HG02852 (cell line): Measurements from ENCODE around the gene ARMC9.
A peak's percentile ranks its signal among the peaks of the same experiment; 100 is the strongest.
"Not testable (repeated sequence)": the region's sequence is repeated elsewhere in the genome, so short reads cannot be mapped to it uniquely, and the experiment has no call there.

ENCODE experiments used
- ATAC-seq: cut with Tn5 transposase; IDR thresholded peaks from one replicate; pipeline ENCODE4 v1.9.1; 2021; ENCODE audit warnings: mild to moderate bottlenecking, moderate library complexity; ENCODE audit not compliant: unreplicated experiment

The ARMC9 gene

DNA sequence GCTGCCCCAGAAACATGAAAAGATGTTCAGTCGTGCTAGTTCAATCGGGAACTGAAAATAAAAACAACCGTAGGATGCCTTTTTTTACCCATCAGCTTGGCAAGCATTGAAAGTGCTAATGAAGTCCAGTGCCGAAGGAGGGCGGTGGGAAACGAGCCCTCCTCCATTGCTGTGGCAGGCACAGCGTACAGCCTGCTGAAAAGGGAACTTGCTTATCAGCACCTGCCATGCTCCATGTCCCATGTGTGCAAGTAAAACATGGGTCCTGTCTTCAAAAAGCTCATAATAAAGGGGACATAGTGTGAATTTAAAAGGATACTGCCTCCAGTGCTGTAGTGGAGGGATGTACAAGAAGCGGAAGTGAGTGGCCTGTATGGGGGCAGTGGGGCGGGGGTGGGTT is 82.4 kb downstream of the ARMC9 start:
- no peak for ATAC-seq

DNA sequence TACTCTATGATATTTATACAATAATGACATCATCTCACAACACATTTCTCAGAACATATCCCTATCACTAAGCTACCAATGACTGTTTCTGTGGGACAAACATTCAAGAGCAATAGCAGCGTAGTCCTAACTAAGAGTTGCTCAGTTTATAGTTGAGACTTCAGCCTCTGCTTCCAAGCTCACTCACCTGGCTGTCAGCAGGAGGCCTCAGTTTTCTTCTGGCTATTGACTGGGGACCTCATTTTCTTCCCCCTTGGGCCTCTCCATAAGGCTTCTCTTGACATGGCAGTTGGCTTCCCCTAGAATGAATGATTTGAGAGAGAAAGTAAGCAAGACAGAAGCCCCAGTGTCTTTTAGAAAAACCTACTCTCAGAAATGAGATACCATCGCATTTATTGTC is 85.9 kb downstream of the ARMC9 start:
- no peak for ATAC-seq

DNA sequence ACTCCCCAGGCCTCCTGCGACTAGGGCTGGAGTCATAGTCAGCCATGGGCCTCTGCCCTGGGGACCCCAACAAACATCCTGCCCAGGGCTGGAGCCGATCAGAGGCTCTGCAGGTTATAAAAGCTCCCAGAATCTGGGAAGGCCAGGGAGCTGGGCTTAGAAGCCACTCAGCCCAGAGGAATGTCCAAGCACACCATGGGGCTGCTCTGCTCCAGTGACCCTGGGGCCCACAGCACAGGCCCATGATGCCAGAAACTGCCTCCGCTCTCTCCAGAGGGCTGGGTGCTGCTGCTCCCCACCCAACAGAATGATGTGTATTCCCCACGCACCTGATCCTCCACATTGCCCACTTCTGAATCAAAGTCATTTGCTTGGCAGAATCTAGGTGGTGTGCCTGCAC is 88.5 kb downstream of the ARMC9 start:
- ATAC-seq = no peak

DNA sequence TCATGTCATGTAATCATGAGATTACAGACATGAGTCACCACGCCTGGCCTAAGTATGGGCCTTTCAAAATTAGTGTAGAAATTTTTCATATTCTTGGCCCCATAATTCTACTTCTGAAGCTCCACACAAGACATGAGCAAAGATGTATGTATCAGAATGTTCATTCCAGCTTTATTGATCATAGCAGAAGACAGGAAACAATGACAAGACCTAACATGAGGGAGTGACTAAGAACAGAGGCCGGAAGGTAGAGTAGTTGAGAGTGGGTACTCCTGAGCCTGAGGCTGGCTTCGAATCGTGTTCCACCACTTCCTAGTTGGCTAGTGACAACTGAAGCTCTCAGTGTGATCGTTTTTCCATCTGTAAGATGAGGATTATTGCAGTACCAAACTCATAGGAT is 89.3 kb downstream of the ARMC9 start:
- ATAC-seq = no peak

DNA sequence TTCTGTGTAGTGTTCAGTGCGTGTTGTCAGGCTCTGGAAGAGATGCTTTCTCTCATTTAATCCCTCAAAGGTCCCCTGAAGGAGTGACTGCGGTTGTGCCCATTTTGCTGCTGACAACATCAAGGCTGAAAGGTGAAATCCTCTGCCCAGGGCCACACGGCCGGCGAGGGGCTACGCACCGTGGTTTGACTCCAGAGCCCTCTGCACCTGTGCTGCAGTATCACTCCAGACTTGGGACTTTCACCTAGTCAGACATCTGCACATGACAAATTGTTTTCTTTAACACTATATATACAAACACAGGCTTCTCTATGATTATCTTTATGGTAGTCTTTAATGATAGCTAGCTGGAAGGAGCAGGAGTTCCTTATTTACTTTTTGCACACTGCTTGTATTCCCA is 90.2 kb downstream of the ARMC9 start:
- ATAC-seq = no peak

DNA sequence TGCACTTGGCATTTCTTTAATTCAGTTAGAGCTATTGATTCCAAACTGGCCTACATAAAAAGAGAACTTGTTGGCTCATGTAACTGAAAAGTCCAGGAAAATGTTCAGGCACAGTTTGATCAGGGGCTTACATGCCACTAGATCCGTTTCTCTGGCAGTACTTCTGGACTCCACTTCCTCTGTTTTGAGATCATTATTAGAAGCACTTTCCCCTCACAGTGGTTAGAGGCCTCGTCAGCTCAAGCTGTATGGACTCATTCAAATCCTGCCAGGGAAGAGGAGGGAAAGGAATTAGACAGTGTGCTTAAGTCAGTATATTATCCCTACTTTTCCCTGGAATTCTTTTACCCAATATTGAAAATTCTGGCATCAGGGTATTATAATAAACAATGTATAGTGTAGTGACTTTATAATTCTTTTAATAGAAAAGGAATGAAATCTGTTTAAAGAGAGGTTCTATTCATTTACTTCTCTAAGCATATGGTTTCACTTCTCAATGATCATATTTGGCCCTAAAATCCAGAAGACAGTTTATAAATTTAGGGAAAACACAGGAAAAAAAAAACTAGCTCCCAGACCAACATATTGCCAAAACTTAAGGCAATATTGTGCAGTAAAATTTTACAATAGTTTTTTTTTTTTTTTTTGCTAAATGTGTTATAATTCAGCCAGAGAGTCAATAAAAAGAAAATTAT is 92.0 kb downstream of the ARMC9 start:
- no peak for ATAC-seq

DNA sequence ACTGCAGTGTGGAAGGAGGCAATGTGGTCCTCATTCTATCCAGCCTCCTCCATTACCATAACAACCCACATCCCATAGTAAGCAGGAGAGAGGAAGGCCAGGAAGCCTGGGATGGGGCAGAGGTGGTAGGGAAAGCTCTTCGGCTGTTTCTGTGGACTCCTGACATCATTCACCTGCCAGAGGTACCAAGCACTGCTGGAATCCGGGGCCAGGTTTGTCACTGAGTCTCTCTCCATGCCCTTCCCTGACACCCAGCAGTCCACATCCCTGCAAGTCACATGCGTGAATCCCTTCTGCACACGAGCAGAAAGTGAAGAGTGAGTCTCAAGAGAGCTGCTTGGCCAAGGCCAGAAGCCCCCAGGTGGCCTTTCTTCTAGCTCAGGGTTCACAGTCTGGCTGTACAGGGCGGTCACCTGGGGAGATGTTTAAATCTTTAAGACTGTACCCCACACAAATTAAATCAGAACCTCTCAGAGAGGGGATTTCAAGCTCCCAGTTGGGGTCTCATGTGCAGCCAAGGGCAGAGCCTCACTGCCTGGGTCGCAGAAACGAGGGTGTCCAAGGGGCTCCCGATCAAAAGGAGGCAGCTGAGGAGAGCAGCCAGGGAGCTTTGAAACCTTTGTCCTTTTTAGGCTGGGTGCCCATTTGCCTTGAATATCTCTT is 94.2 kb downstream of the ARMC9 start:
- no peak for ATAC-seq

DNA sequence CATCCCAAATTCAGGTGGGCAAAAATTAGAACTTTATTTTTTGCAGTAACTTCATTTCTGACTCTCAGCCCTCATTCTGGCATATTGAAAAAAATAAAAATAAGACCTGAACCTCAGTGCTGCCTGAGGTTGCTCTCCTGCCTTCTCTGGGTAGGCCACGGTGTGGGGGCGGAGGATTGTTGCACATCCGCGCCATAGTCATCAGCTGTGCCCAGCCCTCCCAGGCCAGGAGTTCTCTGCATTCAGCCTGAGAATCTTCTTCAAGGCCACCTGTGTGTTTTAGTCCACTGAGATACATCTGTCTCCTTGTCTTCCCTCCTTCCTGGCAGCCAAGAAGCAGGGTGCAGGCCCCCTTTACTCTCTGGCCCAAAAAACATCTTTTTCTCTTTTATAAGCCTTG is 94.7 kb downstream of the ARMC9 start:
- ATAC-seq = no peak

DNA sequence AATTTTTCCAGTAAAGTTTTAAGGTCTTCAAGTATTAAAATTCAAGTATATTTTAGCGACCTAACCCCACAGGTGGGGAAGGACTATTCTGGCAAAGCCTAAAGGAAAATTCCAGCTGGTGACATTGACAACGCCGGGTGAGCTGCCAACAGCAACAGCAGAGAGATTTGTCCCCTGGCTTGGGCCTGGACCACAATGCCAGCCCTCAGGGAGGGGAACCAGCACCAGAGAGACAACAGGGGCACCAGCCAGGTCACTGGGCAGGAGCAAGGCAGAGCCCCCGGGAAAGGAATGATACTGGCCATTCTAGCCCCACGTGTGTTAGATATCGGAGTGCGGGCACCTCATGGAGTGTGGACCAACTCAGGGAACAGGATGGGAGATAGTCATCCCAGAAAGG is 95.7 kb downstream of the ARMC9 start:
- ATAC-seq = no peak

DNA sequence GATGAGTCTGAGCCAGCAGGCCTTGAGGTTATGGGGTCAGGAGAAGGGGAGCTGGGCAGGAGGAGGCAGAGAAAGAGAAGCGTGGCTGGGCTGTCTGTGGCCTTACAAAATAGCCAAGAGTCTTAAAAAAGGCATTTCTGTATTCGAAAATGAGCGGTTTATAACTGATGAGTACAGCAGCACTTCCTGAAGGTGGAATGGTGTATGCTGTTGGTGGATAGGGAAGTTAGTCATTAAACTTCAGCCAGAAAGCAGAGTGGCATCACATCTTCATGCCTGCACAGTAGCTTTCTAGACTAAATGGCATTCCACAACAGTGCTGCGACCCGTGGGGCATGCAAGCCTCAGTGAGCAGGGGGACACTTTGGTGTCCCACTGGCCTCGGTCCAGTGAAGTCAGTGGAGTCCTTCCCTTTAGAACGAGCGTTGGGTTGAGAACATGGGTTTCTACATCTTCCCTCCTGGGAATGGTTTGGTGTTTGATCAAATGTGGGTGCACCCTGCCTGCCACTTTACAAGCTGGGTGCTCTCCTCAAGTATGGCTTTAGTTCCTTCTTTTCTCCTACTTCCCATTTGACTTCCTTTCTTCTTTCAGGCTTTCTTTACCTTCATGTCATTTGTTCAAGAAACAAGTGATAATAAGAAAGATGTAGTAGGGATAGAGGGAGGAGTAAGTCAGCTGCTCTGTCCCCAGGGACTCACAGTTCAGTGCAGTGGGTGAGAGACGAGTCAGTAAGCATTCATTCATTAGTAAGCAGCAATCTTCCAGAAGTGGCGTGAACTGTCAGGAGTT is 96.3 kb downstream of the ARMC9 start:
- ATAC-seq = no peak

DNA sequence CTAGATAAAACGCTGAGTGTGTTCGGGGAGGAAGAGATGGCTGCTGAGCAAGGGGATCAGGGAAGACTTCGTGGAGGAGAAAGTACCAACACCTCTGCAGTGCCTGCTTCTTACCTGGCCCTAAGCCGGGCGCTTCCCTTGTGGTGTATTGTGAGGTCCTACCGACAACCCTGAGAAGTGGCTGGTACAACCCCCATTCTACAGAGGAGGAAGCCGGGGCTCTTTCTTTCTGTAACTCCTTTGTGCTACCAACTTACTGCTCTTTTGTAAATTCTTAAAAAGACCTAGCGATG is 96.9 kb downstream of the ARMC9 start:
- no peak for ATAC-seq

DNA sequence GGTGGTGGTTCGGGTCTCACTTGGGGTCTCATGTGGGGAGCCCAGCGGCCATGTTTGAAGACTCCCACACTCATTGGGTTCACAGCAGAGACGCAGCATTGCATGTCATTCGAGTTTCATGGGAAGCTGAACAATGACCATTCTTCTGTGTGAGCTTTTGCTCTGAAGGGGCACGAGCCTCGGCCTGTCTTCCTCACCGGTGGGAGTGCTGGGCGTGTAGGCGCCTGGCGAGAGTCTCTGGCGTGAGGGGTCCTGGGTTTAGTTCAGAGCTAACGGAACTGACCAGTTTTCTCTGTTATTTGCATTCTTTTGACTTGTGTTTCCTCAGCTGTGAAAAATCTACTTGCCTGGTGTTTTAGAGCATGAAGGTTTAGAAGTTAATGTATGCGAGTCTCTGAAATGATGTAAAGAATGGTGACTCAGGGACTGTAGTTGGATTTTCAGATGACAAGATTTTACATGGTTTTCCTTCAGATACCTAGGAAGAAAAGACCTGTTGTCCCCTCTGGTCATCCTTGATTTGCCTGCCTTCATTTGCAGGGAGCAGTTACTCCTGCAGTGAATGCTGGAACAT is 98.1 kb downstream of the ARMC9 start:
- no peak for ATAC-seq

DNA sequence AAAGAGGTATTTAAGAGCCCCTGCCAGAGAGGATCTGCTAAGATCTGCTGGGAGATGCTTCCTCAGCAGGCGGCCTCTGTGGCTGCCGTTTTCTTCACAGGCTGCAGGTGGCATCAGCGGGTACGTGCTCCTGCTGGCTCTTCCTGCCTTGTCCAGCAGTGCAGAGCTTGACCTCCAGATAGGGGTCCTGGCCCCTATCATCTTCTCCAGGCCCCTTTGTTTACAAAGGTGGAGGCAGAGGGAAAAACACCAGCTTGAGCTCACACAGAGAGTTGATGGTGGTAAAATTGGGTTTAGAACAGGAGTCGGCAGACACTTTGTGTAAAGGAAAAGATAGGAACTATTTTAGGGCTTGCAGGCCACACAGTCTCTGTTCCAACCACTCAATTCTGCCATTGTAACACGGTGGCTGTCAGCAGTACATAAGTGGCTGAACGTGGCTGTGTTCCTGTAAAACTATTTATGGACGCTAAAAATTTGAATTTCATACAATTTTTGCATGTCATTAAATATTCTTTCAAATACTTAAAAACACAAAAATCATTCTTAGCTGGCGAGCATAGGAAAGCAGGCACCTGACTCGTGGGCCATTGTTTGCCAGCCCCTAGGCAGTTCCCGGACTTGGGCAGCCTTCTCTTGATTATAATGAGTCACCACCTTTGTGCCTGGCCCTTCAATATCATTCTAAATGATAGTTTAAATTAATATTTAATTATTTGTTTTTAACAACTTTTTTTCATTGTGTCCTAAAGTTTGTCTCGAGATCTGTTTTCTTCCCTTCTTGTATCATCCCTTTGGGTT is 98.9 kb downstream of the ARMC9 start:
- ATAC-seq = peak; percentile 53

DNA sequence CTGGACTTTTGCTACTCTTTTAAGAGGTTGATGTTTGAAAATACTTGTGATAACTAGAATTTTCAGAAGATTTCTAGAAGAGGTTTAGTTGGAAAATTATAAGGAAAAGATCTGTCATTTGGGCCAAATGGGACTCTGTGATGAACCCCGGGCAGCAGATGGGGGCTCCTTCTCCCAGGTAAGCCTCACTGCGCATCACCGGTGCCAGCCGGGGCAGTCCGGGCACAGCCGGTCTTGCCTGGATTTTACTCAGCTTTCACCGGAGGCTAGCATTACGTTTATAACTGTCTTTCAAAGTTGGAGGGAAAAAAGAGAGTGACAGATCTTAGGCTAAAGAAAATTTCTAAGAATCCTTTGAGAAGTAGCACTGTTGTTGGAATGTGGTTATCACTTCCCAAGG is 99.7 kb downstream of the ARMC9 start:
- ATAC-seq = no peak

DNA sequence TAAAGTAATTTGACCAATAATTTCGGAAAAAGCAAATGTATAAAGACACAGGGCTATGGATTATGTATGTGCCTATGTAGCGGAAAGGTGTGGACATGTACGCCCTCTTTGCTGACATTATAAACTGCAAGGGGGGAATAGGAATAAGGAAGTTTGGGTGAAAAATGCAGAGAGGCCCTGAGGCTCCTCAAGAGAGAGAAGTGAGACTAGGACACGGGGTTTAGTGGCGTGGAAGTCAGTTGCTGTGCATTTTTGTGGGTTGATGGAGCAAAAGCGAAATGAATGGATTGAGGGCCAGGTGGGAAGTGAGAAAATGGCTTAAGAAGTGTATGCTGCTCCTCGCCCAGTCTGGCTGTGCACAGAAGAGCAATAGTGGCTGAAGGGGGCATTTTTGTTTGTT is 100.8 kb downstream of the ARMC9 start:
- ATAC-seq = peak; percentile 49

DNA sequence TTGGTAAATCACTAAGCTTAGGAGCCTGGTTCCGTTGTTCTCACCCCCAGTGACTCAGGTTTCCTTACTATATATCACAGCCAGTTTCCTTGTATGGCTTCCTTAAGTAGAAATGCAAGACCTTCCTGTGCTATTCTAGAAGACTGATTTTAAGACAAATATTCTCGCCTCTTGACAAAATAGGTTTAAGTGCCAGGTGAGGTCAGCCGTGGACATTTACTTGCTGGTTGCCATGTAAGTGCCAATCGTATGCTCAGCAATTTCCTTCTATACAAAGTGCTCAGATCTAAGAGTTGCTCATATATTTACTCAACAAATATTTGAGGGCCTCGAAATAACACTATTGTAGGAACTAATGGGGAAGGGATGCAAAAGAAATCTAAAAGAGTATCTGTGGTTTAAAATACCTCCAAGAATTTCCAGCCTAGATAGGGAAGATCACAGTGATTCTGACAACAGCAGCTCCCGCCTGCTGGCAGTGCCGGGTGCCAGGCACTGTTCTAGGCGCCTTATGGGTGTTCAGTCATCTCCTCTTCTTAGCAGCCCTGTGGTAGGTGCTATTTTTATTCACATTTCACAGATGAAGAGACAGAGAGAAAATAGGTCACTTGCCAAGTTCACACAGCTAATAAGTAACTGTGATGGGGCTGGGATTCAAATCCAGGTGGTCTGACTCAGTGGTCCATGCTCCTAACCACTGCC is 101.7 kb downstream of the ARMC9 start:
- ATAC-seq = no peak

DNA sequence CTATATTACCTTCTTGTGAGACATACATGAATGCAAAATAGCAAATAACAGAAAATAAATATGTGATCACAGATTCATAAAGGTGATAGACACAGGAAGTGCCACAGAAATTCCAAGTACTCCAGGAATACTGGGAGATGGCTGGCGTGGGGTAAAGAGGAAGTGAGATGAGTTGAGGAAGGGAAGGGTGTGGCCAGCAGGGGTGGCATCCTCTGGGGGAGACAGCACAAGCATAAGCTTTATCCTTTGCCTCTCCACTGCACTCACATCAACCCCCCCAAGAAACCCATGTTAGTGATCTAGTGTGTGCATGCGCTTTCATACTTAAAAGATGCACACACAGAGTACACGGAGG is 102.3 kb downstream of the ARMC9 start:
- ATAC-seq = no peak

DNA sequence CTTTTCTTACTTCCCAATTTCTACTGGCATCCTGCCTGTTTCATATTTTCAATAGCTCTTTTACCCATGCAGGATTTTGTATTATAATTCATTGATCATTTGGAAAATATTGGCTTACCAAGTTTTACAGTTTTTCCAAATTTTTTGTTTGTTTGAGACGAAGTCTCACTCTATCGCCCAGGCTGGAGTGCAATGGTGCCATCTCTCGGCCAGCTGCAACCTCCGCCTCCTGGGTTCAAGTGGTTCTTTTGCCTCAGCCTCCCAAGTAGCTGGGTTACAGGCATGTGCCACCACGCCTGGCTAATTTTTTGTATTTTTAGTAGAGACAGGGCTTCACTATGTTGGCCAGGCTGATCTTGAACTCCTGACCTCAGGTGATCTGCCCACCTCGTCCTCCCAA is 105.8 kb downstream of the ARMC9 start:
- ATAC-seq = not testable (repeated sequence)

DNA sequence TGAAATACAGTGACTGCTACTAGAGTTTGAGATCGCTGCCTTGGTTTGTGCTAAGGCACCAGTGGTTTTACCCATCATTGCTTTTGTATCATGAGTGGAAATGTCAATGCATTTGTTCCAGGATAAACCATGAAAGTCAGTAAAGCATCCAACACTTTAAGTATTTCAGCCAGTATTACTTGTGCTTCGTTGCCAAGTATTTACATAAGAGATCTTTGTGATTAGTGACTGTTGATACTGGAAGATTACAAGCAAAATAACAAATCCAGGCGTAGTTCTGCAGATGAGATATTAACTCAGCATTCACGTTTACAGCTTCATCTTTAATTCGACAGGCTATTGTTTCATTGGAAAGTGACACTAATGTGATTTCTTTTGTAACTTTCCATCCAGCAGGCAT is 106.8 kb downstream of the ARMC9 start:
- ATAC-seq = no peak

DNA sequence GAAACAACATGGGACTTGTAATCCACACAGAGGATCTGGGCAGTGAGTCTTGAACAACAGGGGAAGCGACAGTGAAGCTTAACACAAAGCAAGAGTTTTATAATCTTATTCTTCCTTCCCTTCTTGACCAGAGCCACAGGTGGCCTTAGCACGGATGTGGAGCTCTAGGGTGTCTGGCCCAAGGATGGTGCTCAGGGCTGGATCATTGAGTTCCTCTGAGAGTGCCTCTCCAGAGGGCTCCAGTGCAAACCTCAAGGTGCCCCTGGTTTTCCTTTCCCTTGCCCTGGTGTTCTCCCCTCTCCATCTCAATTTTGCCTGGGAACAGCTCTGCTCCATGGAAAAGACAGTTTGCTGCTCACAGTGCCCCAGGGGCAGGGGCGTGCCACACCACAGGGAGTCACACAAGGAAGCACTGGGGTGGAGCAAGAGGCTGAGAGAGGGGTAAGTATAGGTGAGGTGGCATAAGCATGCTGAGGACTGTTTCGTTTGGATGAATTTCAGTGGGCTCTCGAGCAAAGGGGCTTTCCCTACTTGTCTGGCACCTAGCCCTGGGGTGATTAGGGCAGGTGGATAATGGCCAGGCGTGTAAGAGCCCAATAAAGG is 108.5 kb downstream of the ARMC9 start:
- no peak for ATAC-seq
